IMR-90 (cell line): ENCODE data around the gene STUM. TPM values are rescaled to one million over a fixed set of nuclear protein-coding genes. Genes with fewer than 3 reads are reported as not detected.

Source experiments
- ATAC-seq: fragments of 200-7000 bp; cut with Tn5 transposase; 2 replicates; pipeline ENCODE4 v1.9.1; 2020; ENCODE audit warnings: low read depth, mild to moderate bottlenecking, moderate library complexity
- BruUV-seq: library from RNA; stranded (reverse); fragments of 400-500 nt; replicated peaks from 2 replicates; lab custom pipeline; 2021; lab: Mats Ljungman, UMichigan
- CTCF ChIA-PET: fragments of 300-600 bp; formaldehyde crosslinking; extraction: SDS; loops from one replicate; lab custom pipeline; 2021; ENCODE audit warnings: antibody characterized with exemption; lab: Yijun Ruan, JAX
- POLR2A ChIA-PET: fragments of 300-600 bp; sonication (Branson Sonifier 250); formaldehyde crosslinking; loops from one replicate; lab custom pipeline; 2022; ENCODE audit warnings: antibody characterized with exemption; ENCODE audit not compliant: unreplicated experiment; lab: Charles Lee
- DNase-seq: peaks from one replicate; pipeline ENCODE4 v3.0.0; 2013
- H2AFZ ChIP-seq: replicated peaks from 2 replicates; pipeline ENCODE3; 2013; ENCODE audit warnings: low read length, mild to moderate bottlenecking; ENCODE audit not compliant: poor library complexity
- H2AK5ac ChIP-seq: 2 replicates; pipeline ENCODE4 v1.6.1; 2013; ENCODE audit warnings: low read depth, low read length, inconsistent platforms
- H2AK9ac ChIP-seq: replicated peaks from 2 replicates; pipeline ENCODE3; 2013; ENCODE audit warnings: mild to moderate bottlenecking, low read depth, low read length, moderate library complexity; ENCODE audit not compliant: poor library complexity
- H2BK120ac ChIP-seq: 2 replicates; pipeline ENCODE4 v1.6.1; 2013; ENCODE audit warnings: low read depth, low read length, inconsistent platforms
- H2BK15ac ChIP-seq: 3 replicates; pipeline ENCODE4 v1.6.1; 2013; ENCODE audit warnings: low read depth, low read length, inconsistent platforms
- H2BK20ac ChIP-seq: 2 replicates; pipeline ENCODE4 v1.6.1; 2013; ENCODE audit warnings: low read depth, mild to moderate bottlenecking, inconsistent platforms, low read length, moderate library complexity
- H2BK5ac ChIP-seq: 2 replicates; pipeline ENCODE4 v1.6.1; 2013; ENCODE audit warnings: mild to moderate bottlenecking, low read depth, low read length, inconsistent platforms; ENCODE audit not compliant: poor library complexity, severe bottlenecking
- H3K14ac ChIP-seq: replicated peaks from 2 replicates; pipeline ENCODE4 v1.6.1; 2013; ENCODE audit warnings: low read depth, low read length, inconsistent platforms
- H3K18ac ChIP-seq: 2 replicates; pipeline ENCODE4 v1.6.1; 2013; ENCODE audit warnings: low read depth, low read length, control low read depth
- H3K23ac ChIP-seq: 2 replicates; pipeline ENCODE4 v1.6.1; 2013; ENCODE audit warnings: low read depth, low read length, inconsistent platforms
- H3K27ac ChIP-seq: 2 replicates; pipeline ENCODE4 v1.5.1; 2013; ENCODE audit warnings: mild to moderate bottlenecking, control low read depth, low read length; ENCODE audit not compliant: insufficient read depth
- H3K27me3 ChIP-seq: 2 replicates; pipeline ENCODE4 v1.6.1; 2013; ENCODE audit warnings: low read length; ENCODE audit not compliant: control insufficient read depth, insufficient read depth
- H3K36me3 ChIP-seq: 2 replicates; pipeline ENCODE4 v1.6.1; 2013; ENCODE audit warnings: low read length, mixed read lengths; ENCODE audit not compliant: control insufficient read depth, insufficient read depth
- H3K4ac ChIP-seq: 2 replicates; pipeline ENCODE4 v1.6.1; 2013; ENCODE audit warnings: low read depth, low read length, inconsistent platforms
- H3K4me1 ChIP-seq: 2 replicates; pipeline ENCODE4 v1.6.1; 2013; ENCODE audit warnings: low read length, mixed read lengths; ENCODE audit not compliant: control insufficient read depth, insufficient read depth
- H3K4me2 ChIP-seq: 2 replicates; pipeline ENCODE4 v1.6.1; 2013; ENCODE audit warnings: low read depth, mild to moderate bottlenecking, control low read depth, low read length, moderate library complexity
- H3K4me3 ChIP-seq: 2 replicates; pipeline ENCODE4 v1.5.1; 2013; ENCODE audit warnings: low read depth, mild to moderate bottlenecking, control low read depth, low read length, moderate library complexity; ENCODE audit not compliant: insufficient read depth
- H3K56ac ChIP-seq: 2 replicates; pipeline ENCODE4 v1.6.1; 2013; ENCODE audit warnings: low read length, inconsistent platforms; ENCODE audit not compliant: insufficient read depth; ENCODE audit errors: extremely low read depth
- H3K79me1 ChIP-seq, 2 experiments: 2 replicates each; pipeline ENCODE4 v1.6.1; 2013; ENCODE audit warnings: low read length in 2 of 2, inconsistent platforms in 1 of 2, low read depth in 1 of 2
- H3K9ac ChIP-seq: 2 replicates; pipeline ENCODE4 v1.6.1; 2013; ENCODE audit warnings: low read depth, low read length, control low read depth
- H3K9me1 ChIP-seq: 2 replicates; pipeline ENCODE4 v1.6.1; 2013; ENCODE audit warnings: low read length, inconsistent platforms; ENCODE audit not compliant: insufficient read depth
- H3K9me3 ChIP-seq: 2 replicates; pipeline ENCODE4 v1.6.1; 2013; ENCODE audit warnings: low read length; ENCODE audit not compliant: control insufficient read depth, insufficient read depth
- H4K20me1 ChIP-seq: 2 replicates; pipeline ENCODE4 v1.6.1; 2013; ENCODE audit warnings: low read length, inconsistent platforms; ENCODE audit not compliant: insufficient read depth
- H4K5ac ChIP-seq: 2 replicates; pipeline ENCODE4 v1.6.1; 2013; ENCODE audit warnings: mild to moderate bottlenecking, low read depth, low read length, control low read depth
- H4K8ac ChIP-seq, 2 experiments: 2 replicates each; pipeline ENCODE4 v1.6.1; 2013; ENCODE audit warnings: low read depth in 2 of 2, low read length in 2 of 2, control low read depth in 1 of 2, inconsistent platforms in 1 of 2
- H4K91ac ChIP-seq: 2 replicates; pipeline ENCODE4 v1.6.1; 2013; ENCODE audit warnings: low read depth, low read length, inconsistent platforms; ENCODE audit not compliant: insufficient read depth
- CEBPB ChIP-seq: IDR thresholded peaks from 2 replicates; pipeline ENCODE4 v1.6.1; 2012; ENCODE audit warnings: low read depth, low read length, improper control_type of control experiment
- MAZ ChIP-seq: IDR thresholded peaks from 2 replicates; pipeline ENCODE4 v1.6.1; 2012; ENCODE audit warnings: low read depth, mild to moderate bottlenecking, low read length, improper control_type of control experiment, moderate library complexity, borderline replicate concordance
- RFX5 ChIP-seq: IDR thresholded peaks from 2 replicates; pipeline ENCODE4 v1.8.0; 2012; ENCODE audit warnings: low read depth, mild to moderate bottlenecking, low read length, moderate library complexity
- USF2 ChIP-seq: fragments of 150-350 bp; IDR thresholded peaks from 2 replicates; pipeline ENCODE4 v1.6.1; 2017; ENCODE audit warnings: mild to moderate bottlenecking, antibody characterized with exemption, low read length, low read depth
- WGBS, 2 experiments: methylation state at CpG; one replicate each; pipeline versions ENCODE4 v1.1.5 to v1.1.7; 2013; ENCODE audit warnings: missing lambda C conversion rate in 2 of 2; ENCODE audit not compliant: insufficient read length in 1 of 2; ENCODE audit errors: extremely low coverage in 2 of 2; 5-methylcytosine and 5-hydroxymethylcytosine counted together
- dilution Hi-C: fragments of 300-500 bp; cut with HindIII; formaldehyde crosslinking; loops from one replicate; pipeline ENCODE4 v1.14.3; 2018; ENCODE audit warnings: low sequenced_read_pairs; ENCODE audit not compliant: unreplicated experiment
- in situ Hi-C: fragments of 300-500 bp; cut with MboI; formaldehyde crosslinking; loops from 3 replicates; pipeline ENCODE4 v1.14.3; 2019; ENCODE audit warnings: low sequenced_read_pairs, inconsistent platforms, mixed read lengths
- intact Hi-C: fragments of 100-400 bp; cut with micrococcal nuclease; formaldehyde crosslinking; loops from 2 replicates; pipeline ENCODE4 v1.10.0; 2022
- polyA plus RNA-seq, 3 experiments: library from polyadenylated mRNA; depleted of rRNA; stranded (reverse); fragments of >200 nt; gene quantifications; 2 replicates each; pipeline ENCODE4 v1.2.3, GENCODE V29; 2012; ENCODE audit warnings: low replicate concordance in 1 of 3
- total RNA-seq: library from RNA; depleted of rRNA; stranded (reverse); fragments of >200 nt; gene quantifications from 2 replicates; pipeline ENCODE4 v1.2.3, GENCODE V29; 2012

Gene STUM
- total and polyA plus RNA-seq, 2 of the 4 experiments (the other 2 are of a cell fraction): not detected

- Histone ChIP-seq H3K14ac (no peak overlapping the region), H3K79me1 (no peaks in the 10 kb centered on the region), H3K18ac (no peak overlapping the region), H2AK9ac (no peak overlapping the region), H3K4me1 (no peaks in the 10 kb centered on the region), H4K5ac (no peak overlapping the region), H2AFZ (no peak overlapping the region), H3K27ac (no peak overlapping the region), H2BK120ac (no peak overlapping the region), H3K4me2 (no peak overlapping the region), H2BK15ac (no peak overlapping the region), H2BK20ac (no peak overlapping the region), H2AK5ac (no peak overlapping the region), H3K23ac (no peak overlapping the region), H2BK5ac (no peak overlapping the region), H3K36me3 (no peaks in the 10 kb centered on the region), H3K4ac (no peak overlapping the region), H3K9me3 (no peaks in the 10 kb centered on the region), H3K9ac (no peak overlapping the region), H3K4me3 (no peak overlapping the region), H4K91ac (no peak overlapping the region), H3K9me1 (no peaks in the 10 kb centered on the region), H4K20me1 (no peaks in the 10 kb centered on the region; the same call in 1 of the 2 replicates), H3K56ac (no peak overlapping the region), H4K8ac (no peak overlapping the region), H3K27me3 (peaks cover 54% of the 10 kb centered on the region)
- WGBS, 2 experiments: no CpG with 5 or more reads among the region's 6 CpGs
- no peak for TF ChIP-seq RFX5
- TF ChIP-seq MAZ: no peak
- 0 out of 2 replicates have a peak, but pooled peaks have one; percentile 18 for TF ChIP-seq USF2
- TF ChIP-seq CEBPB: no peak
- DNase-seq: no peak
- intact Hi-C loops: no loop called here
- no TSS peak for BruUV-seq
- ChIA-PET CTCF (no interaction called here), POLR2A (no interaction called here)
- dilution Hi-C loops: no loop called here
- in situ Hi-C loops: no loop called here
- no peak for ATAC-seq
Observed at GRCh38 chr1:226553924-226554282, 5.3 kb downstream of the STUM start.
